Left ventricle myocardium superior (tissue), 1 donor: Measurements from ENCODE around the gene NT5M. TPM values are rescaled to one million over a fixed set of nuclear protein-coding genes. Genes with fewer than 3 reads are reported as not detected.

ENCODE experiments used
- ATAC-seq: fragments of 200-7000 bp; cut with Tn5 transposase; one replicate; pipeline ENCODE4 v1.9.1; 2020; ENCODE audit warnings: mild to moderate bottlenecking, moderate library complexity
- DNase-seq: peaks from one replicate; pipeline ENCODE4 v3.0.0-alpha.2; 2020
- intact Hi-C: fragments of 100-400 bp; cut with micrococcal nuclease; formaldehyde crosslinking; loops from one replicate; pipeline ENCODE4 v1.11.0; 2022
- total RNA-seq: library from RNA; stranded (reverse); fragmentation: NEBNext Ultra II Directional; extraction: Animal tissue kit (Norgen Biotek cat#: 25700); gene quantifications from one replicate; pipeline ENCODE4 v1.2.1, GENCODE V29; 2021
- donor health status: DM: no; HTN: yes; CAD: no; lungs with severe emphysema.

Gene NT5M
- total RNA-seq, 1 donor from 2014 or later, result 8.6 TPM

DNA sequence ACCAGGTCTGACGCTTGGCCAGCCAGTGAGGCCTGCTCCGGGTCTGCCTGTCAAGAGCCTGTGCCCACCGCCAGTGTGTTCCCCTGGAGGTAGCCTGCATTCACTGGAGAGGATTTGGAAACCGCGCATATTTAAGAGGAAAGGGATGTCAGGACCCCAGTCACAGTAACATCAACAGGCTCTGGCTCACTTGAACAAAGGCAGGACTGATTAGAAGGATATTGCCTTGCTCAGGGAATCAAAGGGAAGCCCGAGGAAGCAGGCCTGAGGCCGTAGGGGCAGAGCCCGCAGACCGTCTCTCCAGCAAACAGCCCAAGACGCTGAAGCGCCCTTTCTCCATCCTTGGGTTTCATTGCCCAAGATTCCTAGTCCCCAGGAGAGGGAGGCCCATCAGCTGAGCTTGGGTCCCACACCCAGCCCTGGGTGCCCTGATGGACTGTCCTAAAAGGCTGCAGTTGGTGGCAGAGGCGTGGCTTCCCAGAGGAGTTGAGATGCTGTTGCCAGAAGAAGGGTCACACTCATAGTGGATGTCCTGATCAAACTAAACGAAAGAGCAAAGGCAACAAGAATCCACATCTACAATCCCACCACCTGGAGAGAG is 23.2 kb downstream of the NT5M start:
- intact Hi-C loops, result no loop called here
- peak; percentile 5 for DNase-seq
- no peak for ATAC-seq

- ATAC-seq, result no peak
- intact Hi-C loops, result no loop called here
- DNase-seq, result peak; percentile 9
Measured at GRCh38 chr17:17328251-17328650, 25.1 kb downstream of the NT5M start.

DNA sequence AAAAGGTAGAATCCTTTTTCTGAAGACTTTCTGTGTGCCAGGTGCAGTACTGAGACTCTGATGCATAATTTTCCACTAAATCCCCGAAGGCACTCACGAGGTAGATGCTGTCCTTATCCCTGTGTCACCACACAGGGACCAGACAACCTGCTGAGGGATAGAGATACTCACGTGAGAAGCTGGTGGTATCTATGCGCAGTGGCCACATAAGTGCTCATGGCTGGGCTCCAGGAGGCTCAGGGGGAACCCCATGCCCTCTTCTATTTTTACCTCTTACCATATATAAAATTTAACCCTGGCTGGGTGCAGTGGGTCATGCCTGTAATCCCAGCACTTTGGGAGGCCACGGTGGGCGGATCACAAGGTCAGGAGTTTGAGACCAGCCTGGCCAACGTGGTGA is 38.3 kb downstream of the NT5M start:
- peak; percentile 80 for ATAC-seq
- intact Hi-C loops, result no loop called here
- DNase-seq, result peak; percentile 42

GRCh38 chr17:17342242-17342945 is 39.2 kb downstream of the NT5M start:
- ATAC-seq (no peak), DNase-seq (peak; percentile 18)
- intact Hi-C loops, result no loop called here

DNA sequence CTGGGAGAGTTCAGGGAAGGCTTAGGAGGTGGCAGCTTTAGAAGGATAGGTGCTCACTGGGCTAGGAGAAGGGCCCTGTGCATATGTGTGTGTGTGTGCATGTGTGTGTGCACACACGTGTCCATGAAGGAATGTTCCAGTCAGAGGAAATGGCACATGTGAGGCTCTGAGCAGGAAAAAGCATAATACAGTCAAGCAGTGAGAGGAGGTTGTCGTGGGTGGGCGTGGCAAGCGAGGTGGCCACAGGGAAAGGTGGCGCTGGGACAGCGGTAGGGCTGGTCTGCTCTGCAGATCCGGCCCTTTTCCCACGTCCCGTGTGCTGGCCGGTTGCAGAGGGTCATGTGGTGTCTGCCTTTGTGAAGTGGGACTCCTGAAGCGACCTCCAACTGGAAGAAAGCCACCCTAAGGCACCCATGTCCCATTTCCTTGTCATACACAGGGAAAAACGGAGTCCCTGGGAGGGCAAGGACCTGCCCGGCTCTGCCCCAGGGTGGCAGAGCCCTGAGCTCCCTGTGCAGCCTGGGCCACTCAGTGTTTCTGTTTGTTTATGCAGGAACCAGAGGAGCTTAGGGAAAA is 40.1 kb downstream of the NT5M start:
- intact Hi-C loops, result no loop called here
- peak; percentile 25 for DNase-seq
- peak; percentile 7 for ATAC-seq

- peak; percentile 11 for DNase-seq
- no peak for ATAC-seq
- intact Hi-C loops, result no loop called here
Measured at GRCh38 chr17:17343896-17344506, 40.8 kb downstream of the NT5M start.

DNA sequence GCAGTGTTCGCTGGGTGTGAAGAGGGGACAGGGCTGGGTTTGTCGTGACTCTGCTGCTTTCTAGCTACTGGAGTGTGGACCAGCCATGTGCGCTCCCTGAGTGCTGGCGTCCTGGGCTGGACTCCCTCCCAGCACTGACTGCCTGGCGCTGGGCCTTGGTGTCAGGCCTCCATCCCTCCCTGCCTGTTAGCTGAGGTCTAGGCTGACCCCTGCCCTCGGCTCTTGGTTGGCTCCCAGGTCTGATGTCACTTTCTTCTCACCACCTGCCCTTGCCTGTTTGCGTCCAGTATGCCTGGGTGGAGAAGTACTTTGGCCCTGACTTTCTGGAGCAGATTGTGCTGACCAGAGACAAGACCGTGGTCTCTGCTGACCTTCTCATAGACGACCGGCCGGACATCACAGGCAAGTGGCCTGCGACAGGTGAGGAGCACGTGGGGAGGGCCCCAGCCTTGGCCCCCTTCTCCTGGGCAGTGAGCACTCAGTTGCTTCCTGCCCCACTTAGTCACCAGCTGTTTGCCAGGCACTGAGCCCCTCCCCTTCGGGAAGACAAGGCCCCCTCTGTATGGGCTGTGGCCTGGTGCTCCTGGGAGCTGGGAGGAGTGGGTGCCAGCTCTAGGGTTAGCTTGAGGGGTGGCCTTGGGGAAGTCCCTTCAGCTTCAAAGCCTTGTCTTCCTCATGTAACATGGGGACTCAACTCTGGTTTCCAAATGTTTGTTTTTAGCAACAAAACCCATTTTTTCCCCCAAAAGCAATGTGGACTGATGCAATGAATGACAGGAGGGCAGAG is 41.5 kb downstream of the NT5M start:
- intact Hi-C loops, result no loop called here
- peak; percentile 30 for DNase-seq
- ATAC-seq, result no peak

GRCh38 chr17:17345294-17345597 is 42.1 kb downstream of the NT5M start:
- no peak for ATAC-seq
- no peak for DNase-seq
- intact Hi-C loops, result no loop called here

DNA sequence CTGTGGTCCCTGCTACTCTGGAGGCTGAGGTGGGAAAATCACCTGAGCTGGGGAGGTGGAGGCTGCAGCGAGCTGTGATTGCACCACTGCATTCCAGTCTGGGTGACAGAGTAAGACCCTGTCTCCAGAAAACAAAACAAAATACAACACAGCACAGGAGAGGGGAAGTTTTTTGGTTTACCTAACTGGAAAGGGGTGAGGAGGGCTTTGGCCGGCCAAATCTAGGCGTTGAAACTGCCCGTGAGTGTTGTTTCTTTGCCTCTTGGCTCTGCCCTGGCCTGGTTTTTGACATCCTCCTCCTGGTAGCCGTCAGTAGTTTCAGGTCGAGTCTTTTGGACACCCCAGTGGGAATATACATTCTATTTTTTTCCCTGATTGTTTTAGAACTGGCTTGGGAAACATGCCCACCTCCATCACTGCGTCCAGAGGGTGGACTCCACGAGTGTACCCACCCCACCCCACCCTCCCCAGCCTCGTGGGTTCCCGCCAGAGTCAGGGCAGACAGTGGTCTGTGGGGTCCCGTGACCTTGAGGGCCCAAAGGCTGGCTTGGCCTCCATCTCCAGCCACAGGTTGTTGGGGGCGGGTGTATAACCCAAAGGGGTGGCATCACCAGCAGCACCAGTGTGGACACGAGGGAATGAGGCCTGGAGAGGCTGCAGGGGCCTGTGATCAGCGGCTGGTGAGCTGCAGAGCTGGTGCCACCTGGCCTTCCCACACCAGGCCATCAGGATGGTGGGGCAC is 42.7 kb downstream of the NT5M start:
- ATAC-seq (no peak), DNase-seq (peak; percentile 7)
- intact Hi-C loops, result no loop called here

GRCh38 chr17:17346428-17347233 is 43.5 kb downstream of the NT5M start:
- DNase-seq, result no peak
- intact Hi-C loops, result no loop called here
- ATAC-seq, result no peak

DNA sequence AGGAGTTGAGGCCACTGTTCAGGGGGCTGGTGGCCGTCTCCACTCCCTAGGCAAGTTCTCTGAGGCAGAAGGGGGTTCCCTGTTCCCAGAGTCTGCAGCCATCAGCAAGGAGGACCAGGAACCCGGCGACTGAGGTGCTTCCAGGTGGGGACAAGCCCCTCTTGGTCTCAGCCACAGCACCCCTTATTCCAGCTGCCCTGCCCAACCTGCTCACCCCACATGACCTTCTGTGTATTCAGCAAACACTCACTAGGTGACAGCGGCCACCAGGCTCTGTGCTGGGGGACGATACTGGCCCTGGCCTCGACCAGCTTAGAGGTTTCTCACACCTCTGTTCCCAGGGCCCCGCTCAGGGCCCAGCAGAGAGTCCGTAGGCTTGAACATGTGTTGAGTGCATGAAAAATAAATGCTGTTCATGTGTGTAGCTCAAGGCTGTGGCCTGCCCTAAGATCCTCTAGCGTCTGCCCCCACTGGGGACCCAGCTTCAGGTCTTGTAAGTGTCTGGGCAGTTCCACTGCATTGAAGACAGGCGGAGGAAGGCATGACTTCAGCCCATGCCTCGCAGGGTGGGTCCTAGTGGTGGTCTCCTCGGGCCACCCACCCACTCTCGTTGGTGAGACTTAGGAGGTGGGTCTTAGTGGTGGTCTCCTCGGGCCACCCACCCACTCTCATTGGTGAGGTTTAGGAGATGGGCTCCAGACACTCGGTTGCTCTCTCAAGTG is 44.2 kb downstream of the NT5M start:
- intact Hi-C loops, result no loop called here
- no peak for DNase-seq
- no peak for ATAC-seq

DNA sequence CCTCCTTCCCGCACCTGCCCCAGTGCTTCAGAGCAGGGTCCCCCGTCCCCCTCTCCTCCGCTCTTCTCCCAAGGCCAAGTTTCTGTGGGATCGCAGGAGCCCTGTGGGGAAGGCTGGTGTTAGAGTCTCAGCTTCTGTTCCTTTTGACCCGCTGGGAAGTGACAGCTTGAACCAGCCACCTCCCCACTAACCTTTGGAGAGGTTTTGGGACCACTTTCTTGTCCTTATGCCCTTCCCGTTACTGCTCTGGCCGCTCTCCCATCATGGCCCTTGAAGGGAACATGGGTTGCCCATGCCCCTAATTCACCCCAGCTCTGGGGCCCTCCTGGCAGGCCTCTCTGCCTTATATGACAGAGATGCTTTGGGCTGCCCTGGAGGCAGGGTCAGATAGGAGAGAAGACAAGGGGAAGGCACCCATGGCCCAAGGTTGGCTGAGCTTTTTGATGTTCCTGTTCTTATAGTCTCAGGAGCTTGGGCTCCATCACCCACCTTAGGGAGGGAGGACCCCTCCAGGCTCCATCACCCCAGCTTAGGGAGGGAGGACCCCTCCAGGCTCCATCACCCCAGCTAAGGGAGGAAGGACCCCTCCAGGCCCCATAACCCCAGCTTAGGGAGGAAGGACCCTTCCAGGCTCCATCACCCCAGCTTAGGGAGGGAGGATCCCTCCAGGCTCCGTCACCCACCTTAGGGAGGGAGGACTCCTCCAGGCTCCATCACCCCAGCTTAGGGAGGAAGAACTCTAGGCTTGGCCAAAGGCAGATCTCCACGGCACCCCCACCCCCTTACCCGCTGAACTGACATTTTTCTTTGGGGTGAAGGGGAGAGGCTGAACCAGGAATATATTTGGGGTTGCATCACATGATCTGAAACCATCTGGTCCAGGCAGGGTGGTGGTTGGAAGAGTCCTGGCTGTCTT is 45.0 kb downstream of the NT5M start:
- ATAC-seq, result no peak
- intact Hi-C loops, result no loop called here
- DNase-seq, result no peak

GRCh38 chr17:17348872-17349723 is 45.9 kb downstream of the NT5M start:
- ATAC-seq, result no peak
- no peak for DNase-seq
- intact Hi-C loops, result no loop called here

- ATAC-seq (no peak), DNase-seq (no peak)
- intact Hi-C loops, result no loop called here
Measured at GRCh38 chr17:17349724-17350106, 46.5 kb downstream of the NT5M start.

- no peak for DNase-seq
- intact Hi-C loops, result no loop called here
- ATAC-seq, result no peak
Measured at GRCh38 chr17:17350491-17351355, 47.5 kb downstream of the NT5M start.
